HG03565 (cell line): ENCODE measurements around the gene SDCCAG8.
"Not testable (repeated sequence)": the region's sequence is repeated elsewhere in the genome, so short reads cannot be mapped to it uniquely, and the experiment has no call there.

Experiments used
- ATAC-seq: cut with Tn5 transposase; IDR thresholded peaks from one replicate; pipeline ENCODE4 v1.9.1; 2021; ENCODE audit warnings: mild to moderate bottlenecking, moderate library complexity; ENCODE audit not compliant: unreplicated experiment

SDCCAG8 gene

GRCh38 chr1:243255791-243256512 is at the start of gene SDCCAG8:
Gene SDCCAG8, plus strand, starts transcription at chr1:243256041. Its CDS starts 133 bp downstream, at chr1:243256174.
- peak; percentile 72 for ATAC-seq

- ATAC-seq = not testable (repeated sequence)
Observed at GRCh38 chr1:243211984-243212383, 43.9 kb upstream of the SDCCAG8 start.

GRCh38 chr1:243213045-243213787 is 42.6 kb upstream of the SDCCAG8 start:
- no peak for ATAC-seq

GRCh38 chr1:243215276-243215875 is 40.5 kb upstream of the SDCCAG8 start:
- ATAC-seq = not testable (repeated sequence)

GRCh38 chr1:243216741-243217140 is 39.1 kb upstream of the SDCCAG8 start:
- no peak for ATAC-seq

GRCh38 chr1:243217349-243217748 is 38.5 kb upstream of the SDCCAG8 start:
- ATAC-seq = no peak

GRCh38 chr1:243218059-243218458 is 37.8 kb upstream of the SDCCAG8 start:
- no peak for ATAC-seq

GRCh38 chr1:243227622-243228021 is 28.2 kb upstream of the SDCCAG8 start:
- ATAC-seq = no peak

GRCh38 chr1:243229526-243229925 is 26.3 kb upstream of the SDCCAG8 start:
- no peak for ATAC-seq

GRCh38 chr1:243230914-243231313 is 24.9 kb upstream of the SDCCAG8 start:
- ATAC-seq = no peak

- ATAC-seq = no peak
Observed at GRCh38 chr1:243233908-243234307, 21.9 kb upstream of the SDCCAG8 start.

GRCh38 chr1:243234978-243235647 is 20.7 kb upstream of the SDCCAG8 start:
- no peak for ATAC-seq

GRCh38 chr1:243236604-243237252 is 19.1 kb upstream of the SDCCAG8 start:
- ATAC-seq = peak; percentile 70

- ATAC-seq = peak; percentile 41
Observed at GRCh38 chr1:243244432-243244841, 11.4 kb upstream of the SDCCAG8 start.

GRCh38 chr1:243246916-243247315 is 8.9 kb upstream of the SDCCAG8 start:
- ATAC-seq = no peak

- ATAC-seq = no peak
Observed at GRCh38 chr1:243247901-243248300, 7.9 kb upstream of the SDCCAG8 start.

GRCh38 chr1:243249214-243249613 is 6.6 kb upstream of the SDCCAG8 start:
- no peak for ATAC-seq

- ATAC-seq = no peak
Observed at GRCh38 chr1:243250102-243250501, 5.7 kb upstream of the SDCCAG8 start.

GRCh38 chr1:243251539-243251938 is 4.3 kb upstream of the SDCCAG8 start:
- ATAC-seq = no peak

GRCh38 chr1:243253211-243253925 is 2.5 kb upstream of the SDCCAG8 start:
- ATAC-seq = no peak
